ENCODE measurements around the gene CNTNAP5.

GRCh38 chr2:124254621-124255020, 229.5 kb downstream of the CNTNAP5 start:
- TF ChIP-seq, protein P1, sequence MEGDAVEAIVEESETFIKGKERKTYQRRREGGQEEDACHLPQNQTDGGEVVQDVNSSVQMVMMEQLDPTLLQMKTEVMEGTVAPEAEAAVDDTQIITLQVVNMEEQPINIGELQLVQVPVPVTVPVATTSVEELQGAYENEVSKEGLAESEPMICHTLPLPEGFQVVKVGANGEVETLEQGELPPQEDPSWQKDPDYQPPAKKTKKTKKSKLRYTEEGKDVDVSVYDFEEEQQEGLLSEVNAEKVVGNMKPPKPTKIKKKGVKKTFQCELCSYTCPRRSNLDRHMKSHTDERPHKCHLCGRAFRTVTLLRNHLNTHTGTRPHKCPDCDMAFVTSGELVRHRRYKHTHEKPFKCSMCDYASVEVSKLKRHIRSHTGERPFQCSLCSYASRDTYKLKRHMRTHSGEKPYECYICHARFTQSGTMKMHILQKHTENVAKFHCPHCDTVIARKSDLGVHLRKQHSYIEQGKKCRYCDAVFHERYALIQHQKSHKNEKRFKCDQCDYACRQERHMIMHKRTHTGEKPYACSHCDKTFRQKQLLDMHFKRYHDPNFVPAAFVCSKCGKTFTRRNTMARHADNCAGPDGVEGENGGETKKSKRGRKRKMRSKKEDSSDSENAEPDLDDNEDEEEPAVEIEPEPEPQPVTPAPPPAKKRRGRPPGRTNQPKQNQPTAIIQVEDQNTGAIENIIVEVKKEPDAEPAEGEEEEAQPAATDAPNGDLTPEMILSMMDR (IDR thresholded peaks at IDR 0.05; ENCODE audit: low read length): no peak
- TF ChIP-seq EZH2 (optimal IDR thresholded peaks at IDR 0.05; ENCODE audit: low read depth, low read length): no peak

All from MM.1S (cell line).